Forelimb muscle (tissue), 1 donor: ENCODE data around the gene PTPRT. TPM values are rescaled to one million over a fixed set of nuclear protein-coding genes. Genes with fewer than 3 reads are reported as not detected.
A peak's percentile ranks its signal among the peaks of the same experiment; 100 is the strongest.

Experiments
- DNase-seq: peaks from one replicate; pipeline ENCODE4 v3.0.0-alpha.2; 2013; ENCODE audit warnings: low read depth
- polyA plus RNA-seq: library from polyadenylated mRNA; unstranded; fragments of 120-200 nt; gene quantifications from one replicate; pipeline ENCODE4 v1.2.1, GENCODE V29; 2013; ENCODE audit not compliant: insufficient read length

Gene PTPRT
- polyA plus RNA-seq, 1 donor: 0.35 TPM

DNA sequence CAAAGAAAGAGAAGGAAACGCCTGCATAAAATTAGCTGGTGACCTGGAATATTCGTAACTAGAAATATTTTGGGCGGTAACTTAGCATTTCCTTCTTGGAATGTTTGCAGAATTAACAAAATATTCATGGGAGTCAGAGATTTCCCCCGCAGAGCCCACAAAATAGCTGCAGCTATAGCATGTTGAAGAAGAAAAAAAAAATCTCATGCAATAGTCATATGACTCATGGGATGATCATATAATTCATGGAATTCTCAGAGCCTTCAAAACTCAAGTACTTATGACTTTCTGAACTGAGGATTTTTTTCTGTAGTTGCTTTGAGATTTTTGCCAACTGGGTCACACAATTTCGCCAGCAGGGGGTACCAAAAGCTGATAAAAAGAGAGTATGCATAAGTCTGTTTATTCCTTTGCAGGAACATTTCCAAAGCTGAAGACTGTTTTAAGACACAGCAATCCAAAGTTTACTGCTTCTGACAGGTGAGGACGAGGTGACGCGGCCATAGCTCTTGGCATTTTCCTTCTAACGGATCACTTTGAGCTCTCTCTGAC is 985.5 kb downstream of the PTPRT start:
- no peak for DNase-seq

GRCh38 chr20:42197599-42197998 is 992.1 kb downstream of the PTPRT start:
- DNase-seq: no peak

GRCh38 chr20:42193119-42193518 is 996.6 kb downstream of the PTPRT start:
- DNase-seq: no peak

DNA sequence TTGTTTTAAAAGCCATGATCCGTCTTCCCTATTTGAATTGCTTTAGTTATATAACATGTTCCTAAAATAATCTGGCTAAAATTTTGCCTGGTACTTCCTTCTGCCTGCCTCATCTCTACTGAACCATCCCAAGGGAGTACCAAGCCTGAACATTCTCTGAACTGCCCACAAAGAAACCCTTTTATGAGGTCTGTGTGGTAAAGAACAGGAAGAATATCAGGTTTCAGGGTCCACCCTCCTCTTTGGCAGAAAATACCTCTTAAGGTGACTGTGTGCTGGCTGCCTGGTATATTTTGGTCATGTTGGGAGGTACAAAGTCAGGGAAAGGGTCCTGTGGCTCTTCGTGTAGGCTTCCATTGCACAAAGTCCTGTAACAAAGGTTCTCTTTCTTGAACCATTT is 997.4 kb downstream of the PTPRT start:
- no peak for DNase-seq

GRCh38 chr20:42191140-42191860 is 998.4 kb downstream of the PTPRT start:
- DNase-seq: no peak

GRCh38 chr20:42190084-42190483 is 999.6 kb downstream of the PTPRT start:
- no peak for DNase-seq

- no peak for DNase-seq
Observed at GRCh38 chr20:42186337-42186736, 1003.4 kb downstream of the PTPRT start.

- DNase-seq: no peak
Observed at GRCh38 chr20:42183147-42183546, 1006.6 kb downstream of the PTPRT start.

DNA sequence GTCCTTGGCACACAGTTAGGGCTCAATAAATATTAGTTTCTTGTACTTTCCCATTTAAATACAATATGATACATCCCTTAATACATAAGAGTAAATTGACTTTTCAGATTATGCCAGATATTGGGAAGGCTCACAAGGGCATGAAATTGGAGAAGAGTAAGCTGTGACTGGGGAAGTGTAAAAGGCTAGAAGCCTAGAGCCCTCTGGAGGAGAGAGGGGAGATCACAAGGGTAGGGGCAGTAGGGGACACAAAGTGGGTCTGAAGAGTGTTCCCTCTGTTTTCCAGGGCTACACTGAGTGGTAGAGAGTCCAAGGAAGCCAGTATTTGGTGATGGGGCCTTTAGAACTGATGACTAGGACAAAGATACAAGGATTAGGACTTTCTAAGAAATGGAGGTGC is 1008.6 kb downstream of the PTPRT start:
- DNase-seq: no peak

- peak; percentile 39 for DNase-seq
Observed at GRCh38 chr20:42179768-42180167, 1009.9 kb downstream of the PTPRT start.

DNA sequence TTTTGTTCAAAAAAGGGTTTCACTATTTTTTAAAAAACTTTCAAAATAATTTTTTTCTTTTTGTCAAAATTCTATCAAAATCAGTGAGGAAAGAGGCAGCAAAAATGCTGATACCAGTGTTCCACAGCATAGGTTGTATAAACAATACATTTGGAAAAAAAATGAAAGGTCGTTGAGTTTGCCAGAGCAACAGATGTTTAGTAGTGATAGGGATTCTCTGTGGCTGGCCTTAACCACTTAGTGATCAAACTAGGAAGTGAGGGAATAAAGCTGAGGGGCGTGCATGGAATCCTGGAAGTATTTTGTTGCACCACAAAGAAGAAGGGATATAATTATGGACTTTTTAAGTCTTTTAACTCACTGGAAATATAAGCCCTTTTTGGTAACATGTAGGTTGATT is 1016.3 kb downstream of the PTPRT start:
- DNase-seq: no peak

- DNase-seq: no peak
Observed at GRCh38 chr20:42164121-42164890, 1025.4 kb downstream of the PTPRT start.

DNA sequence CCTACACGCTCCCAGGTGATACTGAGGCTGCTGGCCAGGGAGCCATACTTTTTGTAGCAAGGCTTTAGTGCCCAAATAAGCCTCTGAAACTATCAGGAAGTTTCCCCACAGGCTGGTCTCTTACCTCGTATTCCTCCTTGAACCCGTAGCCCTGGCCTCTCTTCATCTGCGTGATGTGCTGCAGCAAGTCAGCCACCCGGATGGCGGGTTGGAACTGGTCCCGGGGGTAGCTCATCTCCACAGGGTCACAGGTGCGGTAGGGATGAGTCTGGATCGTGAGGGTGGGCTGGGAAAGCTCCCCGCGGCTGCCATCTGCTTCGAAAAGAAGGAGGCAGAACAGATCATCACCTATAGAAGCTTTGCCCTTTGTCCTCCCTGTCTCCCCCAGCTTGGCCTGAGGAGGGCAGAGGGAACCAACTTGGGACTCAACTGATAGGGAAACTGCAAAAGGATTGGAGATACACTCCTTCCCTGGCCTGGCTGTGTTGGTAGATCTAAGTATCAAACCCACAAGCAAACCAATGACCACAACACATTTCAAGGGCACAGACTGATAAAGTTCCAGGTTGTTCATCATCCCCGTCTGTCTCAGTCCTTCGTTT is 1028.4 kb downstream of the PTPRT start:
- DNase-seq: no peak

DNA sequence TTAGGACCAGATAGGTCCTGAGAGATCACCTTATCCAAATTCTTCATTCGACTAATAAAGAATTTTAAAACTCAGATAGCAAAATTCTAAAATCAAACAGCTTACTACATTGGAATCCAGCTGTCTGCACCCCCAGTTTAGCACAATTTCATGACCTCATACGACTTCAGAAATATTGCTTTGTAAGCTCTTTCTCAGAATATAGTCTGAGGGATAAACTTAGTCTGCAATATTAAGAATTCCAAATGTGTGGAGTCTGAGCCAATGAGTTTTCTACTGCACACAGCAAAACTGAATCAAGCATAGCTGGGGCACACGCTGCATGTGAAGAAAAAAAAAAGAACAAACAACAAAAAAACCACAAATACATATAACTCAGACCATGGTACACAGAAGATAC is 1029.9 kb downstream of the PTPRT start:
- no peak for DNase-seq

GRCh38 chr20:42158272-42158671 is 1031.4 kb downstream of the PTPRT start:
- no peak for DNase-seq

DNA sequence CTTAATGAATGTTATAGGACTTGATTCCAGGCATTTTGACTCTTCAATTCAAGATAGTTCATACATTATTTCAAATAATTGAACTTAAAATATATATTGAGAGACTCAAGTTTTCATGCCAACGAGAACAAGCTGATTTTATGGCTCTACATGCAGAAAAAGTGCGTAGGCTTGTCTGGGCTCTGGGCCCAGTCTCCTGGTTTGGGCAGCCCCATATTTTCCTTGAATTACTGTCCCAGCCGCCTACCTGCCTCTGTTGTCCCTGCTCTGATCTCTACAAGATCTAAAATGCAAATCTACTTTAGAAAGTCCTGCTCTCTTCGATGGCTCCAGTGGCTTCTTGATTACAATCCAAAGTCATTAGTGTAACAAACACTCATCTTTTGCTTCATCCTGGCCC is 1034.1 kb downstream of the PTPRT start:
- DNase-seq: no peak

DNA sequence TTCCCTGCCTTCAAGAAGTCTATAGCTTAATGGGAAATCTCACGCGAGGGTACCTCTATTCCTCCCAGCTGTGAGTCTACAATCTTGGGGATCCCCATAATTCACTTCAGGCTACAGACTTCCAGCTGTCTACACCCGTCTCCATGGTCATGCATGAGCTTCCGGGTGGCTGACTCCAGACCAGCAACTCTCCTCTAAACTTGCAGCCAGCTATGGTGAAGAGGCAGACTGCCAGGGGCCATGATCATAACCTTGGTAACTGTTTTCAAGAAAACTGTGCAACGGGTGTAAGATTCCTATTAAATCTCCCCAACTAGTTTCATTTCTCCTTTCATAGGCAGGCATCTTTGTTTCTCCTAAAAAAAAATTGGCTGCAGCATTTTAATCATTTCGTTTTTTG is 1037.1 kb downstream of the PTPRT start:
- DNase-seq: no peak

DNA sequence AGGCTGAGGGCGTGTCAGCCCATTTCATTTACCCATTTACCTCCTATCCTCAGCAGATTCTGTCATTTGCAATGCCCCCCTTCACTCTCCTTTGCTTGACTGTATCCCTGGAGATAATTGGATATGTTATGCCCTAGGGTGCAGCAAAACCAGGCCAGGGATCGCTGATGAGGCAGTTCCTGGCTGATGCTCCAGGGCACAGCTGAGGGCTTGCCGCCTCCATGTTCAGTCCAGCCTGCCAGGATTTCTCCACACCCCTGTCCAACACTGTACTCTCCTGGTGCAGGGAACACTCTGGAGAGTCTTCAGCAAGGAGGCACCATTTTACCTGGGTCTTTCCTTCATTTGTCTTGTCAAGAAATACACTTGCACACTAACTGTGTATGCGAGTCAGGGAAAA is 1039.5 kb downstream of the PTPRT start:
- no peak for DNase-seq

GRCh38 chr20:42138729-42139128 is 1051.0 kb downstream of the PTPRT start:
- DNase-seq: no peak

DNA sequence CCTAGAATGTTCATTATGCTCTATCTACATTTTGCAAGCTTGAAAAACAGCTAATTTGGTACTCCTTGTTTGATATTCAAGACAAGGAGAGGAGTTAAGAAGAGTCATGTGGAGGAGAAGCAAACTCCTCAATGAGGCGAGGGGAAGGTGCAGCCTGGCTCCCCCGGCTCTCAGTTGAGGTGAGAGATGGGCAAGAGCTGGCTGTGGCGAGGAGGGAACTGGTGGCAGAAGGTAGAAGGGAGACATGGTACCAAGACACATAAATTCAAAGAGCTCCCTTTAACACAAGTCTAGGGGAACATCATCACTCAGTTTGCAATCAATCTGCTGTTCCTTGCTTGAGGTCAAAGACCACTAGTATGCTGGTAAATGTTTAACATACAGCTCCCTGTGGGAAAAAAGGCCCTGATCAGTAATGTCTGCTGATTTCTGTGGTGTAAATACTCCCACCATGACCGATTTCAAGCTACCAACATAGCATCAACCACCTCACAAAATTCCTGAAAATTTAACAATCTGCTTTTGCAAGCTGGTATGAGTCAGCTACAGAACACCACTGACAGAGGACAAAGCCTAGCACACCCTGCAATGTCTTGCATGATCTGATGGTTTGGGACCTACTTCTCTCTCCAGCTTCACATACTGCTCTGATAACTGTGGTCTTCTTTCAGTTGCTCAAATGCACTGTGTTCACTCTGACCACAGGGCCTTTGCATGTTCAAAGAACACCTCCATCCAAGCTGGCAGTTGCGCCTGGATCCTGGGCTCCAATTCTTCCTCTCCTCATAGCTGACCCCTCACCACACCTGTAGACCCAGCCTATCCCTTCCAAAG is 1055.2 kb downstream of the PTPRT start:
- no peak for DNase-seq

GRCh38 chr20:42130810-42131596 is 1058.7 kb downstream of the PTPRT start:
- DNase-seq: no peak
